ENCODE results near the gene THADA. TPM values are rescaled to one million over a fixed set of nuclear protein-coding genes. Genes with fewer than 3 reads are reported as not detected.

Gene THADA
- total and polyA plus RNA-seq, 8 donors, result 9.4 to 25.1 (median 18.2) TPM

DNA sequence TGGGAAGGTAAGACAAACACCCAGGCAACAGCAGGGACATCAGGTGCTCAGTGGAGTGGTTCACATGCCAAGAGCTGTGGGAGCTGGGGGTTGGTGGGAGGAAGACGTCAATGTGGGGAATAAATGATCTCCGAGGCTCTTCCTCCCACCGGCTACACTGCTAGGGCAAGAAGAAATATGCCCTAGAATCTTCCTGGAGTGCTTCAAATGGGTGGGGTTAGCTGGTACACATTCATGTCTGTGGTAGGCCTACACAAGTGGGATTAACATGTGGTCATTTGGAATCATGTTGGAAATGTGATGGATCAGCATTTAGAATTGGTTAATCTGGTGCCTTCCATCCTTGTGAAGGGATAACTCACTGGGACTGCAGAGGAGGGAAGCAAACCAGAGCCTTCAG, 357.0 kb downstream of the THADA start:
- no peak overlapping the region for H3K27ac ChIP-seq
- peaks cover 0 to 4% (median 0%) of the 10 kb centered on the region in 3 donors for H3K4me1 ChIP-seq
- H3K9me3 ChIP-seq, result no peaks in the 10 kb centered on the region
- no peak overlapping the region for H3K4me3 ChIP-seq
- ATAC-seq, result no peak
- H3K27me3 ChIP-seq, result no peaks in the 10 kb centered on the region
- DNase-seq, result no peak
- TF ChIP-seq, protein P1, sequence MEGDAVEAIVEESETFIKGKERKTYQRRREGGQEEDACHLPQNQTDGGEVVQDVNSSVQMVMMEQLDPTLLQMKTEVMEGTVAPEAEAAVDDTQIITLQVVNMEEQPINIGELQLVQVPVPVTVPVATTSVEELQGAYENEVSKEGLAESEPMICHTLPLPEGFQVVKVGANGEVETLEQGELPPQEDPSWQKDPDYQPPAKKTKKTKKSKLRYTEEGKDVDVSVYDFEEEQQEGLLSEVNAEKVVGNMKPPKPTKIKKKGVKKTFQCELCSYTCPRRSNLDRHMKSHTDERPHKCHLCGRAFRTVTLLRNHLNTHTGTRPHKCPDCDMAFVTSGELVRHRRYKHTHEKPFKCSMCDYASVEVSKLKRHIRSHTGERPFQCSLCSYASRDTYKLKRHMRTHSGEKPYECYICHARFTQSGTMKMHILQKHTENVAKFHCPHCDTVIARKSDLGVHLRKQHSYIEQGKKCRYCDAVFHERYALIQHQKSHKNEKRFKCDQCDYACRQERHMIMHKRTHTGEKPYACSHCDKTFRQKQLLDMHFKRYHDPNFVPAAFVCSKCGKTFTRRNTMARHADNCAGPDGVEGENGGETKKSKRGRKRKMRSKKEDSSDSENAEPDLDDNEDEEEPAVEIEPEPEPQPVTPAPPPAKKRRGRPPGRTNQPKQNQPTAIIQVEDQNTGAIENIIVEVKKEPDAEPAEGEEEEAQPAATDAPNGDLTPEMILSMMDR (IDR thresholded peaks at IDR 0.05), result no peak
- no peak for FAIRE-seq
- intact Hi-C loops (cut with DNase I), result loop anchor here in 2 of 3 donors (2.0 to 10.0 kb wide), 5 partner anchors 48 to 404 kb away; no protein-coding TSS in a partner anchor
- H3K36me3 ChIP-seq, result no peaks in the 10 kb centered on the region
- WGBS, 2 donors, result 91 to 96% methylated on average over 3 of the region's 3 CpGs

DNA sequence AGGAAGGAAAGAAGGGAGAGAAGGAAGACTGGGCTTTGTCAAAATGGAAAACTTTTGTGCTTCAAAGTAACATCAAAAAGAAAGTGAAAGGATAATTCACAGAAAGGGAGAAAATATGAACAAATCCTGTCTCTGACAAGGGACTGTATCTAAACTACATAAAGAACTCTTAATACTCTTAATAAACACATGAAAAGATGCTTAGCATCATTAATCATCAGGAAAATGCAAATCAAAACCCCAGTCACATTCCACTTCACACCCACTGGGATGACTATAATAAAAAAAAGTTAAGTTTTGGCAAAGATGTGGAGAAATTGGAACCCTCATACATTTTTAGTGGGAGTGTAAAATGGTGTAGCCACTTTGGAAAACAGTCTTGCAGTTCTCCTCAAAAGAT, 357.7 kb downstream of the THADA start:
- Histone ChIP-seq H3K27ac (no peak overlapping the region), H3K4me1 (peaks cover 0 to 4% (median 0%) of the 10 kb centered on the region in 3 donors), H3K9me3 (no peaks in the 10 kb centered on the region), H3K27me3 (no peaks in the 10 kb centered on the region), H3K4me3 (no peak overlapping the region), H3K36me3 (no peaks in the 10 kb centered on the region)
- intact Hi-C loops (cut with DNase I), result loop anchor here in 2 of 3 donors (2.0 to 10.0 kb wide), 5 partner anchors 49 to 403 kb away; no protein-coding TSS in a partner anchor
- FAIRE-seq (no peak), DNase-seq (no peak), ATAC-seq (no peak)
- TF ChIP-seq, protein P1 (IDR thresholded peaks at IDR 0.05), result no peak

- Histone ChIP-seq H3K36me3 (peaks cover 0 to 10% (median 0%) of the 10 kb centered on the region in 3 donors), H3K9me3 (no peaks in the 10 kb centered on the region), H3K4me3 (no peak overlapping the region), H3K4me1 (peaks cover 9 to 13% (median 12%) of the 10 kb centered on the region in 3 donors), H3K27ac (no peak overlapping the region), H3K27me3 (no peaks in the 10 kb centered on the region)
- intact Hi-C loops (cut with DNase I), result loop anchor here (5.0 to 10.0 kb wide), 5 partner anchors 241 to 399 kb away; no protein-coding TSS in a partner anchor
- DNase-seq (no peak), ATAC-seq (peak in 1 of 4 donors; percentile 32), FAIRE-seq (no peak)
- WGBS, 2 donors, result 72 to 75% methylated on average over 9 of the region's 9 CpGs
- TF ChIP-seq, protein P1 (IDR thresholded peaks at IDR 0.05), result no peak
Observed at GRCh38 chr2:43233218-43234212, 362.3 kb downstream of the THADA start.

GRCh38 chr2:43230951-43231827, 364.6 kb downstream of the THADA start:
- H3K27me3 ChIP-seq, result no peaks in the 10 kb centered on the region
- ATAC-seq, result no peak
- TF ChIP-seq, protein P1 (IDR thresholded peaks at IDR 0.05), result no peak
- H3K4me3 ChIP-seq, result no peak overlapping the region
- H3K9me3 ChIP-seq, result no peaks in the 10 kb centered on the region
- peaks cover 0 to 10% (median 0%) of the 10 kb centered on the region in 3 donors for H3K36me3 ChIP-seq
- no peak overlapping the region for H3K27ac ChIP-seq
- intact Hi-C loops (cut with DNase I), result loop anchor here (5.0 to 10.0 kb wide), 5 partner anchors 244 to 396 kb away; no protein-coding TSS in a partner anchor
- WGBS, 2 donors, result 94 to 95% methylated on average over 7 of the region's 7 CpGs
- no peak for DNase-seq
- FAIRE-seq, result no peak
- peaks cover 17 to 21% (median 18%) of the 10 kb centered on the region in 3 donors for H3K4me1 ChIP-seq

All from pancreas (tissue), 10 donors.